HepG2 (cell line): Measurements from ENCODE around the gene ZFYVE28. TPM values are rescaled to one million over a fixed set of nuclear protein-coding genes. Genes with fewer than 3 reads are reported as not detected.

Experiments used
- CENPT ChIP-seq: sonication (generic); formaldehyde crosslinking; IDR thresholded peaks from 2 replicates; pipeline ENCODE4 v1.8.0; 2022; ENCODE audit warnings: low read depth, mild to moderate bottlenecking, moderate library complexity, missing genetic modification reagents
- FOSL2 ChIP-seq: sonication (generic); formaldehyde crosslinking; IDR thresholded peaks from 2 replicates; pipeline ENCODE4 v1.4.0; 2020; ENCODE audit warnings: missing genetic modification reagents
- KDM4B ChIP-seq: sonication (generic); formaldehyde crosslinking; IDR thresholded peaks from 2 replicates; pipeline ENCODE4 v1.4.0; 2020; ENCODE audit warnings: missing genetic modification reagents
- NR1H2 ChIP-seq: sonication (generic); formaldehyde crosslinking; IDR thresholded peaks from 2 replicates; pipeline ENCODE4 v1.8.1; 2022; ENCODE audit warnings: low read depth, missing genetic modification reagents, borderline replicate concordance
- TAF15 ChIP-seq: fragments of 200-400 bp; formaldehyde crosslinking; IDR thresholded peaks from one replicate; pipeline ENCODE4 v1.6.1; 2018; ENCODE audit warnings: mild to moderate bottlenecking, low read depth, low read length; ENCODE audit not compliant: poor library complexity, severe bottlenecking
- ZNF230 ChIP-seq: sonication (generic); formaldehyde crosslinking; IDR thresholded peaks from 2 replicates; pipeline ENCODE4 v1.4.0; 2020; ENCODE audit warnings: mild to moderate bottlenecking, missing genetic modification reagents
- ZNF510 ChIP-seq: sonication (generic); formaldehyde crosslinking; IDR thresholded peaks from 2 replicates; pipeline ENCODE4 v1.4.0; 2020; ENCODE audit warnings: low read depth, mild to moderate bottlenecking, missing genetic modification reagents
- polyA plus RNA-seq, 8 experiments: library from polyadenylated mRNA; depleted of rRNA in 3 of 8; stranded (reverse) in 7 of 8; unstranded in 1 of 8; fragments of >200 nt; fragmentation: Illumina TruSeq in 4 of 8; extraction: Trizol in 4 of 8; gene quantifications; 2 replicates each; pipeline versions ENCODE4 v1.2.1 to v1.2.3, GENCODE V29; 2011 to 2016; ENCODE audit warnings: low read depth in 4 of 8, missing spikeins in 1 of 8, mixed read lengths in 1 of 8; ENCODE audit not compliant: insufficient read depth in 1 of 8
- total RNA-seq, 5 experiments: library from RNA; depleted of rRNA; stranded (reverse); fragments of >200 nt; fragmentation: Illumina TruSeq; extraction: Trizol; gene quantifications; 2 replicates each; pipeline ENCODE4 v1.2.3, GENCODE V29; 2016; ENCODE audit warnings: low read depth in 1 of 5
- TF ChIP-seq, protein P1 (sequence below): sonication (generic); formaldehyde crosslinking; IDR thresholded peaks from 2 replicates; pipeline ENCODE4 v1.4.0; 2020; ENCODE audit warnings: missing genetic modification reagents, borderline replicate concordance
- TF ChIP-seq, protein P2 (sequence below): IDR thresholded peaks from 2 replicates; pipeline ENCODE4 v1.6.1; 2016; ENCODE audit warnings: missing biosample characterization, missing genetic modification reagents, low read depth
- TF ChIP-seq, protein P3 (sequence below): sonication (generic); formaldehyde crosslinking; IDR thresholded peaks from 2 replicates; pipeline ENCODE4 v1.8.0; 2022; ENCODE audit warnings: missing genetic modification reagents, mild to moderate bottlenecking, moderate library complexity, borderline replicate concordance
- TF ChIP-seq, protein P4 (sequence below): fragments of 450-650 bp; IDR thresholded peaks from 2 replicates; pipeline ENCODE4 v1.6.1; 2016
- TF ChIP-seq, protein P5 (sequence below): sonication (generic); formaldehyde crosslinking; IDR thresholded peaks from 2 replicates; pipeline ENCODE4 v1.4.0; 2020; ENCODE audit warnings: missing genetic modification reagents
- TF ChIP-seq, protein P6 (sequence below): sonication (generic); formaldehyde crosslinking; IDR thresholded peaks from 2 replicates; pipeline ENCODE4 v1.5.0; 2020; ENCODE audit warnings: missing genetic modification reagents

ZFYVE28 gene
- total and polyA plus RNA-seq, 2 of the 13 experiments (the other 11 are each of a cell fraction or from before 2014, with no cell fraction given), result 0.12 to 0.22 TPM

DNA sequence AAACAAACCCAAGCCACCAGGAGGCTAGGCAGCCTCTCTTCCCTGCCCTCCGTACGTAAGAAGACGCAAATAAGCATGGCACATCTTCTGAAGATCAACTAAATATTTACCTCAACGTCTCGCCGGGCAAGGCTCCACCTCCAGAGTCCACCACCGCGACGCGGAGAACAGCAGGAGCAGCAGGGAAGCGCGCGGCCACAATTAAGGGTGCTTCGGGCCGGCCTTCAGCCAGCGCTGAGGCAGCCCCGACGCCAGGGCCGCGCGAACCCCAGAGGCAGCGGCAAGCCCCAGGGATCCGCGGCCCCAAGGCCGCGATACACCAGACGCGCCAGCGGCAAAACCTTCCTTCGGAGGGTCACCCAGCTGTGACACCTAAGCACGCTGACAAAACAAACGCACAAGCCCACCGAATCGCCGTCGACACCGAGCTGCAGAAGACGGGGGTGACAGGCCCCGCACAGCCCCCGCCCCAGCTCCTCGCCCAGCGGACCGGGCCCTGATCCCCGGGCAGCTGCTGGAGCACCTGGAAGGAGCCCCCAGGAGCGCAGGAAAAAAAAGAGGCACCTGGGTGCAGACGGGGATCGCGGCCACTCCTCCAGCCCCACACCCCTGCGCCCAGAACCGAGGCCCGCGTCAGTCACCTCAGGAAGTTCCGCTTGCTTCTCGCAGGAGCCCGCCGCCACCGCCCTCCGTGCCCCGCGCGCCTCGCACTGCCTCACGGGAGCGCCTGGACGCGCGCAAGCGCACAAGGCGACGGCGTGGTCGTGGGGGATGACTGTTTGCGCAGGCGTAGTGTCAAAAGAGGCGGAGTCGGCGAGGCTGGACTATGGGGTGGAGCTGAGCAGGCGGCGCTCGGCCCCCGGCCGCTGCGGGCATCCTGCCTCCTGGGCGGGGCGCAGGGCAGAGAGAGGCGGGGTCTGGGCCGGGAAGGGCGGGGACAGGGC is 176.8 kb downstream of the ZFYVE28 start, which contains the start of the genes HAUS3 and POLN (continued):
- TF ChIP-seq, protein P1, sequence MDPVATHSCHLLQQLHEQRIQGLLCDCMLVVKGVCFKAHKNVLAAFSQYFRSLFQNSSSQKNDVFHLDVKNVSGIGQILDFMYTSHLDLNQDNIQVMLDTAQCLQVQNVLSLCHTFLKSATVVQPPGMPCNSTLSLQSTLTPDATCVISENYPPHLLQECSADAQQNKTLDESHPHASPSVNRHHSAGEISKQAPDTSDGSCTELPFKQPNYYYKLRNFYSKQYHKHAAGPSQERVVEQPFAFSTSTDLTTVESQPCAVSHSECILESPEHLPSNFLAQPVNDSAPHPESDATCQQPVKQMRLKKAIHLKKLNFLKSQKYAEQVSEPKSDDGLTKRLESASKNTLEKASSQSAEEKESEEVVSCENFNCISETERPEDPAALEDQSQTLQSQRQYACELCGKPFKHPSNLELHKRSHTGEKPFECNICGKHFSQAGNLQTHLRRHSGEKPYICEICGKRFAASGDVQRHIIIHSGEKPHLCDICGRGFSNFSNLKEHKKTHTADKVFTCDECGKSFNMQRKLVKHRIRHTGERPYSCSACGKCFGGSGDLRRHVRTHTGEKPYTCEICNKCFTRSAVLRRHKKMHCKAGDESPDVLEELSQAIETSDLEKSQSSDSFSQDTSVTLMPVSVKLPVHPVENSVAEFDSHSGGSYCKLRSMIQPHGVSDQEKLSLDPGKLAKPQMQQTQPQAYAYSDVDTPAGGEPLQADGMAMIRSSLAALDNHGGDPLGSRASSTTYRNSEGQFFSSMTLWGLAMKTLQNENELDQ, result no peak
- TF ChIP-seq ZNF510 (CRISPR knock-in tag) (no peak), FOSL2 (CRISPR knock-in tag) (no peak), NR1H2 (CRISPR knock-in tag) (no peak), TAF15 (peak; percentile 39), CENPT (no peak), KDM4B (CRISPR knock-in tag) (no peak), ZNF230 (CRISPR knock-in tag) (peak; percentile 93)
- TF ChIP-seq, protein P2, sequence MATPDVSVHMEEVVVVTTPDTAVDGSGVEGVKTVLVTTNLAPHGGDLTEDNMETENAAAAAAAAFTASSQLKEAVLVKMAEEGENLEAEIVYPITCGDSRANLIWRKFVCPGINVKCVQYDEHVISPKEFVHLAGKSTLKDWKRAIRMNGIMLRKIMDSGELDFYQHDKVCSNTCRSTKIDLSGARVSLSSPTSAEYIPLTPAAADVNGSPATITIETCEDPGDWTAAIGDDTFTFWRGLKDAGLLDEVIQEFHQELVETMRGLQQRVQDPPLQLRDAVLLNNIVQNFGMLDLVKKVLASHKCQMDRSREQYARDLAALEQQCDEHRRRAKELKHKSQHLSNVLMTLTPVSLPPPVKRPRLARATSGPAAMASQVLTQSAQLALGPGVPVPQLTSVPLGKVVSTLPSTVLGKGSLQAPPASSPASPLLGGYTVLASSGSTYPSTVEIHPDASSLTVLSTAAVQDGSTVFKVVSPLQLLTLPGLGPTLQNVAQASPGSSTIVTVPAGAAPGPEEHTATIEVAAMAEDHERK (CRISPR knock-in tag), result peak; percentile 73; the same call in 1 of the 2 replicates
- TF ChIP-seq, protein P3, sequence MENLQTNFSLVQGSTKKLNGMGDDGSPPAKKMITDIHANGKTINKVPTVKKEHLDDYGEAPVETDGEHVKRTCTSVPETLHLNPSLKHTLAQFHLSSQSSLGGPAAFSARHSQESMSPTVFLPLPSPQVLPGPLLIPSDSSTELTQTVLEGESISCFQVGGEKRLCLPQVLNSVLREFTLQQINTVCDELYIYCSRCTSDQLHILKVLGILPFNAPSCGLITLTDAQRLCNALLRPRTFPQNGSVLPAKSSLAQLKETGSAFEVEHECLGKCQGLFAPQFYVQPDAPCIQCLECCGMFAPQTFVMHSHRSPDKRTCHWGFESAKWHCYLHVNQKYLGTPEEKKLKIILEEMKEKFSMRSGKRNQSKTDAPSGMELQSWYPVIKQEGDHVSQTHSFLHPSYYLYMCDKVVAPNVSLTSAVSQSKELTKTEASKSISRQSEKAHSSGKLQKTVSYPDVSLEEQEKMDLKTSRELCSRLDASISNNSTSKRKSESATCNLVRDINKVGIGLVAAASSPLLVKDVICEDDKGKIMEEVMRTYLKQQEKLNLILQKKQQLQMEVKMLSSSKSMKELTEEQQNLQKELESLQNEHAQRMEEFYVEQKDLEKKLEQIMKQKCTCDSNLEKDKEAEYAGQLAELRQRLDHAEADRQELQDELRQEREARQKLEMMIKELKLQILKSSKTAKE, result no peak
- TF ChIP-seq, protein P4, sequence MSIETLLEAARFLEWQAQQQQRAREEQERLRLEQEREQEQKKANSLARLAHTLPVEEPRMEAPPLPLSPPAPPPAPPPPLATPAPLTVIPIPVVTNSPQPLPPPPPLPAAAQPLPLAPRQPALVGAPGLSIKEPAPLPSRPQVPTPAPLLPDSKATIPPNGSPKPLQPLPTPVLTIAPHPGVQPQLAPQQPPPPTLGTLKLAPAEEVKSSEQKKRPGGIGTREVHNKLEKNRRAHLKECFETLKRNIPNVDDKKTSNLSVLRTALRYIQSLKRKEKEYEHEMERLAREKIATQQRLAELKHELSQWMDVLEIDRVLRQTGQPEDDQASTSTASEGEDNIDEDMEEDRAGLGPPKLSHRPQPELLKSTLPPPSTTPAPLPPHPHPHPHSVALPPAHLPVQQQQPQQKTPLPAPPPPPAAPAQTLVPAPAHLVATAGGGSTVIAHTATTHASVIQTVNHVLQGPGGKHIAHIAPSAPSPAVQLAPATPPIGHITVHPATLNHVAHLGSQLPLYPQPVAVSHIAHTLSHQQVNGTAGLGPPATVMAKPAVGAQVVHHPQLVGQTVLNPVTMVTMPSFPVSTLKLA, result peak; percentile 62
- TF ChIP-seq, protein P5, sequence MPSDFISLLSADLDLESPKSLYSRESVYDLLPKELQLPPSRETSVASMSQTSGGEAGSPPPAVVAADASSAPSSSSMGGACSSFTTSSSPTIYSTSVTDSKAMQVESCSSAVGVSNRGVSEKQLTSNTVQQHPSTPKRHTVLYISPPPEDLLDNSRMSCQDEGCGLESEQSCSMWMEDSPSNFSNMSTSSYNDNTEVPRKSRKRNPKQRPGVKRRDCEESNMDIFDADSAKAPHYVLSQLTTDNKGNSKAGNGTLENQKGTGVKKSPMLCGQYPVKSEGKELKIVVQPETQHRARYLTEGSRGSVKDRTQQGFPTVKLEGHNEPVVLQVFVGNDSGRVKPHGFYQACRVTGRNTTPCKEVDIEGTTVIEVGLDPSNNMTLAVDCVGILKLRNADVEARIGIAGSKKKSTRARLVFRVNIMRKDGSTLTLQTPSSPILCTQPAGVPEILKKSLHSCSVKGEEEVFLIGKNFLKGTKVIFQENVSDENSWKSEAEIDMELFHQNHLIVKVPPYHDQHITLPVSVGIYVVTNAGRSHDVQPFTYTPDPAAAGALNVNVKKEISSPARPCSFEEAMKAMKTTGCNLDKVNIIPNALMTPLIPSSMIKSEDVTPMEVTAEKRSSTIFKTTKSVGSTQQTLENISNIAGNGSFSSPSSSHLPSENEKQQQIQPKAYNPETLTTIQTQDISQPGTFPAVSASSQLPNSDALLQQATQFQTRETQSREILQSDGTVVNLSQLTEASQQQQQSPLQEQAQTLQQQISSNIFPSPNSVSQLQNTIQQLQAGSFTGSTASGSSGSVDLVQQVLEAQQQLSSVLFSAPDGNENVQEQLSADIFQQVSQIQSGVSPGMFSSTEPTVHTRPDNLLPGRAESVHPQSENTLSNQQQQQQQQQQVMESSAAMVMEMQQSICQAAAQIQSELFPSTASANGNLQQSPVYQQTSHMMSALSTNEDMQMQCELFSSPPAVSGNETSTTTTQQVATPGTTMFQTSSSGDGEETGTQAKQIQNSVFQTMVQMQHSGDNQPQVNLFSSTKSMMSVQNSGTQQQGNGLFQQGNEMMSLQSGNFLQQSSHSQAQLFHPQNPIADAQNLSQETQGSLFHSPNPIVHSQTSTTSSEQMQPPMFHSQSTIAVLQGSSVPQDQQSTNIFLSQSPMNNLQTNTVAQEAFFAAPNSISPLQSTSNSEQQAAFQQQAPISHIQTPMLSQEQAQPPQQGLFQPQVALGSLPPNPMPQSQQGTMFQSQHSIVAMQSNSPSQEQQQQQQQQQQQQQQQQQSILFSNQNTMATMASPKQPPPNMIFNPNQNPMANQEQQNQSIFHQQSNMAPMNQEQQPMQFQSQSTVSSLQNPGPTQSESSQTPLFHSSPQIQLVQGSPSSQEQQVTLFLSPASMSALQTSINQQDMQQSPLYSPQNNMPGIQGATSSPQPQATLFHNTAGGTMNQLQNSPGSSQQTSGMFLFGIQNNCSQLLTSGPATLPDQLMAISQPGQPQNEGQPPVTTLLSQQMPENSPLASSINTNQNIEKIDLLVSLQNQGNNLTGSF, result no peak; the same call in 1 of the 2 replicates
- TF ChIP-seq, protein P6, sequence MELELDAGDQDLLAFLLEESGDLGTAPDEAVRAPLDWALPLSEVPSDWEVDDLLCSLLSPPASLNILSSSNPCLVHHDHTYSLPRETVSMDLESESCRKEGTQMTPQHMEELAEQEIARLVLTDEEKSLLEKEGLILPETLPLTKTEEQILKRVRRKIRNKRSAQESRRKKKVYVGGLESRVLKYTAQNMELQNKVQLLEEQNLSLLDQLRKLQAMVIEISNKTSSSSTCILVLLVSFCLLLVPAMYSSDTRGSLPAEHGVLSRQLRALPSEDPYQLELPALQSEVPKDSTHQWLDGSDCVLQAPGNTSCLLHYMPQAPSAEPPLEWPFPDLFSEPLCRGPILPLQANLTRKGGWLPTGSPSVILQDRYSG (CRISPR knock-in tag), result no peak
